ENCODE results near the gene CCDC102A. TPM values are rescaled to one million over a fixed set of nuclear protein-coding genes. Genes with fewer than 3 reads are reported as not detected.
A peak's percentile ranks its signal among the peaks of the same experiment; 100 is the strongest.

The CCDC102A gene
- total RNA-seq, 1 experiment from 2014 or later: 4.1 TPM

DNA sequence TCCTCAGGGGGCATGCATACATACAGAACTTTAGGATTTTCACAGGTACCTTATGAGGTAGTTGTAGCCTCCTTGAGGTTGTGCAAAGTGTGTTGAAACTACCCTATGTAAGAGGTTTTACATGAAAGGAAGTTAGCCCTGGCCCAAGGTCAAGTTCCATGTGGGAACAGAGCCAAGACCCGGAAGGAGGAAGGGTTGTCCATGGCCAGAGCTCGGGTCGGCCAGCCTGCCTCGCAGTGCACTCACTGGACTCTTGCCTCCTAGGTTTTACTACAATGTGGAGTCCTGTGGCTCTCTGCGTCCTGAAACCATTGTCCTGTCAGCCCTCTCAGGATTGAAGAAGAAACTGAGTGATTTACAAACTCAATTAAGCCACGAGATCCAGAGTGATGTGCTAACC lies 65.7 kb downstream of the CCDC102A start:
- peak; percentile 34 for DNase-seq (ENCODE audit: unreplicated experiment)
- Mint-ChIP-seq H3K4me1 (ENCODE audit: insufficient read depth, unreplicated experiment) (no peaks in the 10 kb centered on the region), H3K36me3 (ENCODE audit: insufficient read depth, unreplicated experiment) (peaks cover 49% of the 10 kb centered on the region), H3K9me3 (ENCODE audit: unreplicated experiment) (no peaks in the 10 kb centered on the region), H3K4me3 (ENCODE audit: unreplicated experiment) (no peak overlapping the region), H3K27me3 (ENCODE audit: insufficient read depth, unreplicated experiment) (no peaks in the 10 kb centered on the region), H3K27ac (ENCODE audit: low read depth, unreplicated experiment) (no peak overlapping the region)
- ChIA-PET POLR2A (interaction anchor here (0.7 to 1.0 kb wide), 2 partner anchors 8 to 9 kb away, joined by 3 to 7 read pairs; partner anchors contain the start of gene POLR2C), CTCF (no interaction called here)
- intact Hi-C loops (cut with micrococcal nuclease): no loop called here
- BruUV-seq (replicated peaks): no TSS peak
- TF ChIP-seq, protein P1, sequence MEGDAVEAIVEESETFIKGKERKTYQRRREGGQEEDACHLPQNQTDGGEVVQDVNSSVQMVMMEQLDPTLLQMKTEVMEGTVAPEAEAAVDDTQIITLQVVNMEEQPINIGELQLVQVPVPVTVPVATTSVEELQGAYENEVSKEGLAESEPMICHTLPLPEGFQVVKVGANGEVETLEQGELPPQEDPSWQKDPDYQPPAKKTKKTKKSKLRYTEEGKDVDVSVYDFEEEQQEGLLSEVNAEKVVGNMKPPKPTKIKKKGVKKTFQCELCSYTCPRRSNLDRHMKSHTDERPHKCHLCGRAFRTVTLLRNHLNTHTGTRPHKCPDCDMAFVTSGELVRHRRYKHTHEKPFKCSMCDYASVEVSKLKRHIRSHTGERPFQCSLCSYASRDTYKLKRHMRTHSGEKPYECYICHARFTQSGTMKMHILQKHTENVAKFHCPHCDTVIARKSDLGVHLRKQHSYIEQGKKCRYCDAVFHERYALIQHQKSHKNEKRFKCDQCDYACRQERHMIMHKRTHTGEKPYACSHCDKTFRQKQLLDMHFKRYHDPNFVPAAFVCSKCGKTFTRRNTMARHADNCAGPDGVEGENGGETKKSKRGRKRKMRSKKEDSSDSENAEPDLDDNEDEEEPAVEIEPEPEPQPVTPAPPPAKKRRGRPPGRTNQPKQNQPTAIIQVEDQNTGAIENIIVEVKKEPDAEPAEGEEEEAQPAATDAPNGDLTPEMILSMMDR (IDR thresholded peaks at IDR 0.05; ENCODE audit: unreplicated experiment): no peak

DNA sequence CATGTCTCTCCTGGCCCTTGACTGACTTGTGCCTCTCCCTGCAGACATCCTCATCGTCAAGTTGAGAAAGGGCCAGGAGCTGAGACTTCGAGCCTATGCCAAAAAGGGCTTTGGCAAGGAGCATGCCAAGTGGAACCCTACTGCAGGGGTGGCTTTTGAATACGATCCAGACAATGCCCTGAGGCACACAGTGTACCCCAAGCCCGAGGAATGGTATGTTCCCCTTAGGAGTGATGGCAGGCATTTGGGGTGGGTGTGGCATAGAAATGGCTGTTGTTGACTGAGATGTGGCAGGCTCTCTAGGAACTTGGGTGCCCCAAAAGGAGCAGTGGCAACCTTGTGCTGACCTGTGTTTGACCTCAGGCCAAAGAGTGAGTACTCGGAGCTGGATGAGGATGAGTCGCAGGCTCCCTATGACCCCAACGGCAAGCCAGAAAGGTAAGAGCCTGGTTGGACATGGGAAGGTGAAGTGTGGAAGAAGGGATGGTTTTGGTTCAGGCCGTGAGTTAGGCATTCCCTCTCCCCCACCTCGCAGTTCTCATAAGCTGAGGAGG lies 66.4 kb downstream of the CCDC102A start:
- H3K36me3 Mint-ChIP-seq (ENCODE audit: insufficient read depth, unreplicated experiment): peaks cover 56% of the 10 kb centered on the region
- H3K27me3 Mint-ChIP-seq (ENCODE audit: insufficient read depth, unreplicated experiment): no peaks in the 10 kb centered on the region
- no TSS peak for BruUV-seq (replicated peaks)
- no peak overlapping the region for H3K27ac Mint-ChIP-seq (ENCODE audit: low read depth, unreplicated experiment)
- ChIA-PET CTCF (interaction anchor here (1.5 kb wide), 1 partner anchor 106 kb away, joined by 3 read pairs; no protein-coding TSS in a partner anchor), POLR2A (no interaction called here)
- H3K9me3 Mint-ChIP-seq (ENCODE audit: unreplicated experiment): no peaks in the 10 kb centered on the region
- intact Hi-C loops (cut with micrococcal nuclease): no loop called here
- peak; percentile 65 for DNase-seq (ENCODE audit: unreplicated experiment)
- H3K4me3 Mint-ChIP-seq (ENCODE audit: unreplicated experiment): no peak overlapping the region
- peaks cover 2% of the 10 kb centered on the region for H3K4me1 Mint-ChIP-seq (ENCODE audit: insufficient read depth, unreplicated experiment)
- TF ChIP-seq, protein P1 (IDR thresholded peaks at IDR 0.05; ENCODE audit: unreplicated experiment): no peak

DNA sequence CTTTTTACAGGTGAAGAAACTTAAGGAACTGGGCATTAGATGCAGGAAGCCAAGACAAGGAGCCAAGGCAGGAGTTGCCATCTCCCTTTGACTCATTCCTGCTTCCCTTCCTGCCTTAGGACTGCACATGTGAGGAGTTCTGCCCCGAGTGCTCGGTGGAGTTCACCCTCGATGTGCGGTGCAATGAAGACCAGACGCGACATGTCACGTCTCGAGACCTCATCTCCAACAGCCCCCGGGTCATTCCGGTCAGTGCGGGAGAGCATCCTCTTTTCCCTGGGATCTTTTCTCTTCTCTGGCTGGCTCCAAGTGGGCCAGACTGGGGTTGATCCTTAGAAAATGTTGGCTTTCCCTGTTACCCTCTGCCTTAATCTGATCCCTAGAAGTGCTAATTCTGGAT lies 67.3 kb downstream of the CCDC102A start:
- Mint-ChIP-seq H3K4me3 (ENCODE audit: unreplicated experiment) (no peak overlapping the region), H3K27ac (ENCODE audit: low read depth, unreplicated experiment) (no peak overlapping the region), H3K4me1 (ENCODE audit: insufficient read depth, unreplicated experiment) (peaks cover 7% of the 10 kb centered on the region), H3K27me3 (ENCODE audit: insufficient read depth, unreplicated experiment) (no peaks in the 10 kb centered on the region), H3K9me3 (ENCODE audit: unreplicated experiment) (no peaks in the 10 kb centered on the region), H3K36me3 (ENCODE audit: insufficient read depth, unreplicated experiment) (peaks cover 64% of the 10 kb centered on the region)
- no peak for DNase-seq (ENCODE audit: unreplicated experiment)
- intact Hi-C loops (cut with micrococcal nuclease): no loop called here
- CTCF ChIA-PET: interaction anchor here (1.5 kb wide), 1 partner anchor 107 kb away, joined by 3 read pairs; no protein-coding TSS in a partner anchor
- POLR2A ChIA-PET: no interaction called here
- TF ChIP-seq, protein P1 (IDR thresholded peaks at IDR 0.05; ENCODE audit: unreplicated experiment): no peak
- no TSS peak for BruUV-seq (replicated peaks)

DNA sequence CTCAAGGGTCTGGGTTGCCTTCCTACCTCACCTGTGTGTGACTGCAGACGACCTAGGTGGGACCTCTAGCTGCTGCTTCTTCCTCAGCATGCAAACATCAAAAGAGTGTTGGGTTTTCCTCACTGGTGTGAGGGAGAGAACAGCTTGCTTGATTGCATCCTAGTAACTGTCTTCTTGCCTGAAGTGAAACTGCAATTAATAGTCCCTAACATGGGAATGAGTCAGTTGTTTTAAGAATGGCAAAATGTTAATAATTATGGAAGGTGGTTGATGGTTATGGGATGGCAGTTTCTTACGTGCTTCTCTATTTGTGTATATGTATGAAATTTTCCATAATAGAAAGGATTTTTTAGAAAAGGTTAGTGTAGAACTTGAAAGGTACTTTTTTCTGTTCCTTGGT lies 68.0 kb downstream of the CCDC102A start:
- DNase-seq (ENCODE audit: unreplicated experiment): no peak
- peaks cover 64% of the 10 kb centered on the region for H3K36me3 Mint-ChIP-seq (ENCODE audit: insufficient read depth, unreplicated experiment)
- intact Hi-C loops (cut with micrococcal nuclease): no loop called here
- TF ChIP-seq, protein P1 (IDR thresholded peaks at IDR 0.05; ENCODE audit: unreplicated experiment): no peak
- H3K9me3 Mint-ChIP-seq (ENCODE audit: unreplicated experiment): no peaks in the 10 kb centered on the region
- no peak overlapping the region for H3K27ac Mint-ChIP-seq (ENCODE audit: low read depth, unreplicated experiment)
- H3K27me3 Mint-ChIP-seq (ENCODE audit: insufficient read depth, unreplicated experiment): no peaks in the 10 kb centered on the region
- CTCF ChIA-PET: no interaction called here
- H3K4me1 Mint-ChIP-seq (ENCODE audit: insufficient read depth, unreplicated experiment): peaks cover 7% of the 10 kb centered on the region
- POLR2A ChIA-PET: no interaction called here
- no TSS peak for BruUV-seq (replicated peaks)
- no peak overlapping the region for H3K4me3 Mint-ChIP-seq (ENCODE audit: unreplicated experiment)
